K562 (cell line): Measurements from ENCODE around the gene UQCC5. TPM values are rescaled to one million over a fixed set of nuclear protein-coding genes. Genes with fewer than 3 reads are reported as not detected.

Source experiments
- KDM1A ChIP-seq, 2 experiments: fragments of 450-650 bp; IDR thresholded peaks; 2 replicates each; pipeline ENCODE4 v1.6.1; 2016; ENCODE audit warnings: mild to moderate bottlenecking in 2 of 2
- KDM2B ChIP-seq: fragments of 250-450 bp; sonication (Bioruptor Pico); IDR thresholded peaks from 2 replicates; pipeline ENCODE4 v1.8.0; 2021; ENCODE audit warnings: mild to moderate bottlenecking, moderate library complexity
- MCM2 ChIP-seq: fragments of 450-650 bp; IDR thresholded peaks from 2 replicates; pipeline ENCODE4 v1.6.1; 2017; ENCODE audit warnings: low read depth, mild to moderate bottlenecking
- MEIS2 ChIP-seq: fragments of 450-650 bp; IDR thresholded peaks from 2 replicates; pipeline ENCODE4 v1.6.1; 2014; ENCODE audit warnings: mild to moderate bottlenecking; ENCODE audit not compliant: partially characterized antibody
- MTA1 ChIP-seq: fragments of 450-650 bp; IDR thresholded peaks from 2 replicates; pipeline ENCODE4 v1.6.1; 2017; ENCODE audit warnings: borderline replicate concordance
- MYC ChIP-seq, 2 experiments: fragments of 250-450 bp in 1 of 2; sonication (Bioruptor Pico) in 1 of 2; IDR thresholded peaks; 2 replicates each; pipeline versions ENCODE4 v1.5.1 to v1.6.1; 2012 to 2021; ENCODE audit warnings: low read depth in 2 of 2, borderline replicate concordance in 1 of 2, improper control_type of control experiment in 1 of 2, low read length in 1 of 2, mild to moderate bottlenecking in 1 of 2, moderate library complexity in 1 of 2
- SMARCE1 ChIP-seq: fragments of 450-650 bp; IDR thresholded peaks from 2 replicates; pipeline ENCODE4 v1.7.1; 2016; ENCODE audit warnings: mild to moderate bottlenecking
- SUPT5H ChIP-seq: fragments of 450-650 bp; IDR thresholded peaks from 2 replicates; pipeline ENCODE4 v1.6.1; 2016
- TFAP4 ChIP-seq: sonication (generic); formaldehyde crosslinking; IDR thresholded peaks from 2 replicates; pipeline ENCODE4 v1.8.0; 2022; ENCODE audit warnings: missing genetic modification reagents, mild to moderate bottlenecking, moderate library complexity, borderline replicate concordance
- TOE1 ChIP-seq, 2 experiments: fragments of 450-650 bp in 1 of 2; sonication (generic) in 1 of 2; formaldehyde crosslinking in 1 of 2; IDR thresholded peaks; 2 replicates each; pipeline versions ENCODE4 v1.7.1 to v1.8.0; 2016 to 2022; ENCODE audit warnings: borderline replicate concordance in 2 of 2, mild to moderate bottlenecking in 2 of 2, antibody characterized with exemption in 1 of 2, inconsistent platforms in 1 of 2, low read depth in 1 of 2, missing genetic modification reagents in 1 of 2, moderate library complexity in 1 of 2
- U2AF2 ChIP-seq: fragments of 200-400 bp; formaldehyde crosslinking; optimal IDR thresholded peaks from 2 replicates; pipeline ENCODE3; 2017; ENCODE audit warnings: low read depth, mild to moderate bottlenecking, low read length
- ZFP36 ChIP-seq: fragments of 150-350 bp; IDR thresholded peaks from 2 replicates; pipeline ENCODE4 v1.6.1; 2018; ENCODE audit warnings: low read length, low read depth; ENCODE audit not compliant: partially characterized antibody
- ZNF175 ChIP-seq: fragments of 200-800 bp; sonication (Bioruptor generic); IDR thresholded peaks from 2 replicates; pipeline ENCODE4 v1.6.1; 2016; ENCODE audit warnings: low read depth, mild to moderate bottlenecking, missing genetic modification characterization, missing compliant biosample characterization
- ZNF274 ChIP-seq: IDR thresholded peaks from 2 replicates; pipeline ENCODE4 v1.6.1; 2011; ENCODE audit warnings: low read depth, mild to moderate bottlenecking, low read length, moderate library complexity, borderline replicate concordance
- ZNF324 ChIP-seq: fragments of 250-450 bp; sonication (Bioruptor Pico); IDR thresholded peaks from 2 replicates; pipeline ENCODE4 v1.4.0; 2020; ENCODE audit warnings: mild to moderate bottlenecking
- ZNF354B ChIP-seq: fragments of 250-450 bp; sonication (Bioruptor Pico); IDR thresholded peaks from 2 replicates; pipeline ENCODE4 v1.4.0; 2020
- ZNF407 ChIP-seq: fragments of 450-650 bp; IDR thresholded peaks from 2 replicates; pipeline ENCODE4 v1.6.1; 2016; ENCODE audit warnings: low read depth
- polyA plus RNA-seq, 8 experiments: library from polyadenylated mRNA; depleted of rRNA in 4 of 8; stranded (reverse) in 5 of 8; unstranded in 3 of 8; fragments of >200 nt; fragmentation: Nextera tagmentation in 2 of 8; fragmentation: Illumina TruSeq in 1 of 8; extraction: Ambion mirVana in 2 of 8; extraction: Trizol in 1 of 8; gene quantifications; 2 replicates each; pipeline versions ENCODE4 v1.2.1 to v1.2.3, GENCODE V29; 2011 to 2014; ENCODE audit warnings: inconsistent platforms in 1 of 8, missing spikeins in 1 of 8
- total RNA-seq, 7 experiments: library from RNA; depleted of rRNA in 6 of 7; stranded (reverse); fragments of >200 nt in 6 of 7; fragmentation: Illumina TruSeq in 2 of 7; extraction: Trizol in 2 of 7; gene quantifications; 2 replicates each; pipeline versions ENCODE4 v1.2.1 to v1.2.3, GENCODE V29; 2011 to 2021; ENCODE audit warnings: low replicate concordance in 1 of 7

The UQCC5 gene
- total and polyA plus RNA-seq, 9 of the 15 experiments (the other 6 are each of a cell fraction or from before 2014, with no cell fraction given): 10.2 to 55.4 (median 33.8) TPM

GRCh38 chr3:52532838-52533622 lies 3.4 kb upstream of the UQCC5 start (continued):
- peak; percentile 6; the same call in 1 of the 2 replicates for TF ChIP-seq KDM2B
- TF ChIP-seq MYC (IDR thresholded peaks at IDR 0.05; ENCODE audit: low read depth, low read length): no peak
- peak; percentile 30; the same call in 1 of the 2 replicates for TF ChIP-seq MYC (CRISPR knock-in tag; IDR thresholded peaks at IDR 0.05; ENCODE audit: borderline replicate concordance, low read depth)
- TF ChIP-seq ZNF354B (CRISPR knock-in tag): no peak
- TF ChIP-seq KDM1A (IDR thresholded peaks at IDR 0.05): no peak
- no peak for TF ChIP-seq ZNF175 (CRISPR knock-in tag)
- TF ChIP-seq ZFP36: no peak
- TF ChIP-seq ZNF274: no peak
- no peak for TF ChIP-seq SUPT5H
- no peak for TF ChIP-seq ZNF324
- no peak for TF ChIP-seq SMARCE1
- no peak for TF ChIP-seq TOE1 (IDR thresholded peaks at IDR 0.05; ENCODE audit: borderline replicate concordance)
- no peak for TF ChIP-seq TOE1 (CRISPR knock-in tag; IDR thresholded peaks at IDR 0.05; ENCODE audit: borderline replicate concordance, low read depth)
- TF ChIP-seq MEIS2: no peak
- no peak for TF ChIP-seq MTA1
- no peak for TF ChIP-seq MCM2
- TF ChIP-seq ZNF407: no peak
- no peak for TF ChIP-seq U2AF2
- peak; percentile 17; the same call in 1 of the 2 replicates for TF ChIP-seq TFAP4 (CRISPR knock-in tag)
